ENCODE data around the gene MFGE8. TPM values are rescaled to one million over a fixed set of nuclear protein-coding genes. Genes with fewer than 3 reads are reported as not detected.
"Not testable (repeated sequence)": the region's sequence is repeated elsewhere in the genome, so short reads cannot be mapped to it uniquely, and the experiment has no call there.

The MFGE8 gene, protein sequence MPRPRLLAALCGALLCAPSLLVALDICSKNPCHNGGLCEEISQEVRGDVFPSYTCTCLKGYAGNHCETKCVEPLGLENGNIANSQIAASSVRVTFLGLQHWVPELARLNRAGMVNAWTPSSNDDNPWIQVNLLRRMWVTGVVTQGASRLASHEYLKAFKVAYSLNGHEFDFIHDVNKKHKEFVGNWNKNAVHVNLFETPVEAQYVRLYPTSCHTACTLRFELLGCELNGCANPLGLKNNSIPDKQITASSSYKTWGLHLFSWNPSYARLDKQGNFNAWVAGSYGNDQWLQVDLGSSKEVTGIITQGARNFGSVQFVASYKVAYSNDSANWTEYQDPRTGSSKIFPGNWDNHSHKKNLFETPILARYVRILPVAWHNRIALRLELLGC
- total RNA-seq, result 1,071 TPM
- long read RNA-seq, transcript MFGE8-201 (8 exons, 1,937 nt), result major isoform, 75 of 221 reads
- long read RNA-seq, transcript MFGE8-214 (3 exons, 801 nt), result minor isoform, 12 of 221 reads
- long read RNA-seq, transcript MFGE8-217 (1 exons, 2,464 nt), result minor isoform, 12 of 221 reads
- long read RNA-seq, partial matches to known transcripts, result 47 of 221 reads
- long read RNA-seq, other reads (novel, unspliced or antisense), result 72 of 221 reads

DNA sequence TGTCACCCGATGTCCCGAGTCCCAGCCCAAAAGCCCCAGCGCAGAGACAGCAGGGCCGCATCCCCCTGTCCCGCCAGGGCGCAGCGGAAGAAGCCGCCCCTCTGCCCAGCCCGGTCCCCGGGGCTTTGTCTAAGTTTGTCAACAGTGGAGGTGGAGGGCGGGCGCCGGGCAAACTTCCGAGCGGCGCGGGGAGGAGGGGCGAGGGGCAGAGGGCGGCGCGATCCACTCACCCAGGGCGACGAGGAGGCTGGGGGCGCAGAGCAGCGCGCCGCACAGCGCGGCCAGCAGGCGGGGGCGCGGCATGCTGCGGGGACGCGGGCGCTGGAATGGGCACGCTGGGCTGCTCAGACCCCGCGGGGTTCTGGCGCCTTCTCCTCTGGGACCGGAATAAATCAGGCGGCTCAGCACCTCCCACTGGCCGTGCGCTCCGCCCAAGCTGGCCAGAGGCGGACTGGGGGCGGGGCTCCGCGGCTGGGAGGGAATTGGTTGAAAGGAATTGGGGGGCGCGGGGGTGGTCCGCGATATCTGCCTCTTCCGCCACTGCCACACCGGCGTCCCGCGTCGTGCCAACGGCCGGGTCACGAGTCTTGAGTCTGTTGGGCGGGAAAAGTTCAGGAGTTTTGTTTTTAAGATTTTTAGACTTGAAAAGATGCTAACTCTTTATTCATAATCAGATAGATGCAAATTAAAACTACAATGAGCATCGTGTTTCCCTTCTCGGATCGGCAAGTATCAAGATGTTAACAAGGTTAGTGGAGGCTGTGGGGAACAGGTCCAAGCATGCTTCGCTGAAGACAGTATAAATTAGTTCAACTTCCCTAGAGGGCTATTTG lies at the start of gene MFGE8:
Gene MFGE8, minus strand, starts transcription at position 363 of the 833 bp plus-strand sequence. Its CDS starts 60 bp downstream, at position 303.
- intact Hi-C loops (cut with DNase I), result loop anchor here (2.0 kb wide), 1 partner anchor 20 kb away; no protein-coding TSS in a partner anchor
- DNase-seq (ENCODE audit: low spot score), result peak; percentile 91

DNA sequence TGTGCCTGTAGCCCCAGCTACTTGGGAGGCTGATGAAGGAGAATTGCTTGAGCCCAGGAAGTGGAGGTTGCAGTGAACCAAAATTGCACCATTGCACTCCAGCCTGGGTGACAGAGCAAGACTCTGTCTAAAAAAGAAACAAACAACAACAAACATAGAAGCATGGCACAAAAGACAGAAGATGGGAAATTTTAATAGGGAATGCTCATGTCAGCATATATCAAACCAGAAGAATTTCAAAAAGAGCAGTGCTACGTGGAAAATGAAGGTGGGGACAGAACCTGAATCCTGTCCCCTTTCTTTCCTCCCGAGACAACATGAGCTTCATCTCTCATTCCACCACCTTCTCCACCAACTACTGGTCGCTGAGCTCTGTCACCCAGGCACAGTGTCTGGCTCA lies 46.3 kb upstream of the MFGE8 start:
- no peak for DNase-seq (ENCODE audit: low spot score)
- intact Hi-C loops (cut with DNase I), result no loop called here

DNA sequence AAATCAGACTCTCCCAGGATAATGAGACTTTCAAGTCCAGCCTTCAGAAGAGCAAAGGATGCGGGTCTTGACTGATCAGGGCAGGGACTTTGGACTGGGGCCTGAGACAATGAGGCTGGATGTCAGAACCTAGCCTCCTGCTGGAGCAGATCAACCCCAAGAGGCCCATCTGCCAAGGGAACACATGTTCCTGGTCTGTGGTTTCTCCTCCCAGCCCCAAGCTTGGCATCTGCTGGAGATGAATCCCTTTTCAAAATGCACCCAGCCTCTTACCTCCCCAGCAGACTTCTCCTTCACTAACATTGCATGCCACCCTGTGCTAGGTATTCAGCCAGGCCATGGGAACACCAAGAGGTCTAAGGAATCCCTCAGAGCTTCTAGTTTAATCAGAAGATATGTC lies 43.7 kb upstream of the MFGE8 start:
- no peak for DNase-seq (ENCODE audit: low spot score)
- intact Hi-C loops (cut with DNase I), result no loop called here

DNA sequence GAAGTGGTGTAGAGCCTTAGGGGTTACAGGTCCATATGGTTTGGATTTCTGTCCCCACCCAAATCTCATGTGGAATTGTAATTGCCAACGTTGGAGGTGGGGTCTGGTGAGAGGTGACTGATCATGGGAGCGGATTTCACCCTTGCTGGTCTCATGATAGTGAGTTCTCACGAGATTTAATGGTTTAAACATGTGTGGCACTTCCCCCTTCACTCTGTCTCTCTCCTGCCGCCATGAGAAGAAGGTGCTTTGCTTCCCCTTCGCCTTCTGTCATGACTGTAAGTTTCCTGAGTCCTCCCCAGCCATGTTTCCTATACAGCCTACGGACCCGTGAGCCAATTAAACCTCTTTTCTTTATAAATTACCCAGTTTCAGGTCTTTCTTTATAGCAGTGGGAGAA lies 43.1 kb upstream of the MFGE8 start:
- intact Hi-C loops (cut with DNase I), result no loop called here
- DNase-seq (ENCODE audit: low spot score), result no peak

DNA sequence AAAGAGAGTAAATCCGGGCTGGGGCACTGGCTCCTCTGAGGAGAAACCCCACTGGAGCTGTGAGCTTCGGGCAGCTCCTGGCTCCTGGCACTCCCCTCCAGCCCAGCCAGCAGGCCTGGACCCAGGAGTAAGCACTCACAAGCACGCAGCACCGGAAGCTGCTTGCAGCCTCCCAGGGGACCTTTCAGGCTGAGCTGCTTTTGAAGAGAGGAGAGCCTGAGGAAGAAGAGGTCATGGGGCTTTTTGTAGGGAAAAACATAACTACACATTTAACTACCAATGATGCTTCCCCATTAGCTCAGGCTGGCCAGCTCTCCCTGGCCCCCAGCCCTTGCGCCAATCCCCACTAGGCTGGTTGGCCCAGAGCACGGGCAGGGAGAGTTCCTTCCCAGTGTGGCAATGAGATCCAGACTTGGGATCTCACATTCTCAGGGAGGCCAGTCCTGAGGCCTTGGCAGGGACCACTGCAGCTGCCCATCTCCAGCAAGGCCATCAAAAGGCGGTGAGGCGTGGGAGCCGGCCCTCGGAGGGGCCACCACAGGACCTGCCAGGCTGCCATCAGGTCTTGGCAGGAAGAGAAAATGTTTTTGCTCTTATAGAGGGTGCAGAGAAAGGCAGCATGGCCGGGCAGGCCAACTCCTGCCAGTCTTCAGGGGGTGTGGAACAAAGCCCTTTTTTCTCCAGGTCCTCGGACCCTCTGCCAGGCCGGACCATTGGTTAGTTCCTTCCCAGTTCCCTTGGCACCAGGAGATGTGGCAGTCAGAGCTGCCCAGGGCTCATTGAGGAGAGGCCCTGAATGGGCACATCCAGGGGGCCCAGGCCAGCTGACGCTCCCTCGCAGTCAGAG lies 41.5 kb upstream of the MFGE8 start:
- no peak for DNase-seq (ENCODE audit: low spot score)
- intact Hi-C loops (cut with DNase I), result no loop called here

DNA sequence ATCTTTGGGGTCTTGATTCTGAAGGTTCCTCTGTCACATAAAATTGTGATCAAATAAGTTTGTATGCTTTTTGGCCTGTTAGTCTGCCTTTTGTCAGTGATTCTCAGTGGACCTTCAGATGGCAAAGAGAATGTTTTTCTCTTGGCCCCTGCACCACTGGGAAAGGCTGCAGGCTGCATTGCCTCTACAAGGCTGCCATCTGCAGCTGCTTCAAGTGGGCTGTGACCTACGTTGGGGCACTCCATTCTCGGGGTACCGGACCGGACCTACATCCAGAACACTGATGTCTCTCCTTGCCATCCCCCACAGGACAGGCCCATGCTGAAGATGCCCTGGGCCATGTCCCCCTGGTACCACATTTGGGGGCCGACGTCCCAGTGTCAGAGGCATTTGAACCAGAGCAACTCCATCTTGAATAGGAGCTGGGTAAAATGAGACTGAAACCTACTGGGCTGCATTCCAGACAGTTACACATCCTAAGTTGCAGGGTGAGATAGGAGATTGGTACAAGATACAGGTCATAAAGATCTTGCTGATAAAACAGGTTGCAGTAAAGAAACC lies 37.5 kb upstream of the MFGE8 start:
- intact Hi-C loops (cut with DNase I), result no loop called here
- DNase-seq (ENCODE audit: low spot score), result no peak

DNA sequence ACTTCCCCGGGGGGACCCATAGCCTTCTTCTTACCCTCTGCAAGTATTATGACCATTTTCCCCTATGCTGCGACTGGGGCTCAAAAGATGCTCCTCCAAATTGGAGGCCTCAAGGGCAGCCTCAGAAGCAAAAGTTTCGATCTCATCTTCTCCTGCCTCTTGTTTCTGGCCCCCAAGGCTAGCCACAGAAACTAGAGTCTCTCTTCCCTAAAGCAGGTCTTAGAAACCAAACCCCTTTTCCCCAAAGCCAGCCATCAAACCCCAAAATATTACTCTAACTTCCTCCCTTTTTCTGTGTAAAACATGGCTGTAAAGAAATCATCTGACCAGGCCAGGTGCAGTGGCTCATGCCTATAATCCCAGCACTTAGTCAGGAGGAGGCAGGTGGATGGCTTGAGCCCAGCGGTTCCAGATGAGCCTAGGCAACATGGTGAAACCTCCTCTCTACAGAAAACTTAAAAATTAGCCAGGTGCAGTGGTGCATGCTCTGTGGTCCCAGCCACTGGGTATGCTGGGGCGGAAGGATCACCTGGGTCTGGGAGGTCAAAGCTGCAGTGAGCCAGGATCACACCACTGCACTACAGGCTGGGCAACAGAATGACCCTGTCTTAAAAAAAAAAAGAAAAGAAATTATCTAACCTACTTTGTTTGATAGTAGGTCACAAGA lies 36.7 kb upstream of the MFGE8 start:
- intact Hi-C loops (cut with DNase I), result no loop called here
- DNase-seq (ENCODE audit: low spot score), result no peak

DNA sequence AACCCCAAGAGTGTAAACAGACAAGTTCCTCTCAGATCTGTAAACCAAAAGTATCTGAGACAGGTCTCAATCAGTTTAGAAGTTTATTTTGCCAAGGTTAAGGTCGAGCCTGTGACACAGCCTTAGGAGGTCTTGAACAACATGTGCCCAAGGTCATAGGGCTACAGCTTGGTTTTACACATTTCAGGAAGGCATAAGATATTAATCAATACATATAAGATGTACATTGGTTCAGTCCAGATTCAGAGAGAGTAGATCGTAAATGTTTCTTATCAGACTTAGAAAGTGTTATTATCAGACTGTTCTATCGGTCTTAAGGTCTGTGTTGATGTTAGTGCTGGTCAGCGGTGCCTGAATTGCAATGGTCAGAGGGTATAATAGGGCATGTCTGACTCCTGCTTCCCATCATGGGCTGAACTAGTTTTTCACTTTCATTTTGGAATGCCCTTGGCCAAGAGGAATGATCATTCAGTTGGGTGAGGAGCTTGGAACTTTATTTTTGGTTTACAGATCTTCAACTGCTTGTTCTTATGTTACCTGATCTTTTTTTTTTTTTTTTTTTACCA lies 27.0 kb upstream of the MFGE8 start:
- no peak for DNase-seq (ENCODE audit: low spot score)
- intact Hi-C loops (cut with DNase I), result no loop called here

DNA sequence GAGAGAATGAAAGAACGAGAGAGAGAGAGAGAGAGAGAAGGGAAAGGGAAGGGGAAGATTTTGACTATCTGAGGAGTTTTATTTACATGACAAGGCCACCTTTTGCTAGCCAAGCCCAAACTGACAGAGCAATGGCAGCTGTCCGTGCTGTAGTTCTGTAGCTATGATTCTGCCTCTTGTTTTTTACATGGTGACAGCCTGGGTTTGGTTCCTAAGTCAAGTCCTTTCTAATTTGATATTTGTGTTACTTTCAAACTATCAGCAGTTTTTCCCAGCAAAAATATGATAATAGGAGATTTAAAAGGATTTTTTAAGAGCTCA lies 26.3 kb upstream of the MFGE8 start:
- intact Hi-C loops (cut with DNase I), result no loop called here

DNA sequence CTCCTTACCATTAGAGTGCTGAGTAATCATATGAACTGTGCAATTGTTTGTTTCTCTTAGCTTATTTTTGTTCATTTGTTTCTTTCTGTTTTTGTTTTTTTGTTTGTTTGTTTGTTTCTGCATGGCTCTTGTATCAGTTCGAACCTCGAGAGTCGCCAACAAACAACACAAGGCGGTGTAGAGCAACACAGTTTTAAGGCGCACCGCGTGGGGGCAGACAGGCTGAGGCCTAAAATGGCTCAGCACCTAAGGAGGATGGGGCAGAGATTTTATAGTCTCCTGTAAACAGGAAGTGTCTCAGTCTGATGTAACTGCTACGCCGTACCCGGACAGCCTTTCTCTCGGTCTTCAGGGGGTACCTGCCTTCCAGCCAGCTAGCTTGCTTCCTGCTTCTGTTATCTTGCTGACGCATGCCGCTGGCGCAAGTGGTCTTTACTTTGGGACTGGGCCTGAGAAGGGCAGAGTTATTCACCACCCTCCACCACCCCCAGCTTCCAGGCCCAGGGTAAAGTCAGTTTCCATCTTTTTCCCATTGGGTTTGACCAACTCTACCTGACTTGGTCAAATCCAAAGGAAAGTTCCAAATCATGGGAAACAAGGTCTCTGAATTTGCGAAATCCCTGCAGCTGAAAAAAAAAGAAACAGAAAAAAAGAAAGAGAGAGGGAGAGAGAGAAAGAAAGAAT lies 25.8 kb upstream of the MFGE8 start:
- intact Hi-C loops (cut with DNase I), result no loop called here
- no peak for DNase-seq (ENCODE audit: low spot score)

More for the DNA sequence above, 26.3 kb upstream of the MFGE8 start:
- DNase-seq (ENCODE audit: low spot score), result no peak

DNA sequence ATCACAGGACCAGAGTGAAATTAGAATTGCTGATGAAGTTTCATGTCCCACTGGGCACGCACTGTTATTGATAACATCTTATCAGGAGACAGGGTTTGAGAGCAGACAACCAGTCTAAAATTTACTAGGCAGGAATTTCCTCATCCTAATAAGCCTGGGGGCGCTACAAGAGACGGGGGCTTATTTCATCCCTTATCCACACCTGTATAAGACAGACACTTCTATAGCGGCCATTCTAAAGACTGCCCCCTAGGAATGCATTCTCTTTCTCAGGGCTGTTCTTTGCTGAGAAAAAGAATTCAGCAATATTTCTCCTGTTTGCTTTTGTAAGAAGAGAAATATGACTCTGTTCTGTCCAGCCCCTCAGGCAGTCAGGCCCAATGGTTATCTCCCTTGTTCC lies 21.3 kb upstream of the MFGE8 start:
- intact Hi-C loops (cut with DNase I); DNase-seq (ENCODE audit: low spot score): not testable (repeated sequence)

DNA sequence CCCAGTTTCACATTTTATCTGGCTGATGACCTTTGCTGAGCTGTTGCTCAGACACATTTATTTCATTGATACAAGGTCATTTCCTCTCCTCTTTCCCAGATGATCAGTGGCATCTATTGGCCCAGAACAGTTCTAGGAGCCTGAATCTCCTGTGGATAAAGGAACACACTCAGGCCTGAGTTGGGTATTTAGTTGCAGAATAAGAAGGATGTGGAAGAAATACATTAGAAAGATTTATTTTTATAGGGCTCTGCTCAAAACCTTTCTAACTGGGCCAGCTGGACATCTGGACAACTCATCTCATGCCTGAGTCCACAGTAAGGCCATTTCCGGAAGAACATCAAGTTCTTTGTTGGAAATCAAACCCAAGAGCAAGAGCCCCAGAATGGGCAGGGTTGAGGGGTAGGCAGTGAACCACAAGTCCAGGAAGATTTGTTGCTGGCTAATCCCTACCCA lies 19.7 kb upstream of the MFGE8 start:
- DNase-seq (ENCODE audit: low spot score), result no peak
- intact Hi-C loops (cut with DNase I), result loop anchor here (2.0 kb wide), 1 partner anchor 20 kb away; the partner anchor contains the start of gene MFGE8

DNA sequence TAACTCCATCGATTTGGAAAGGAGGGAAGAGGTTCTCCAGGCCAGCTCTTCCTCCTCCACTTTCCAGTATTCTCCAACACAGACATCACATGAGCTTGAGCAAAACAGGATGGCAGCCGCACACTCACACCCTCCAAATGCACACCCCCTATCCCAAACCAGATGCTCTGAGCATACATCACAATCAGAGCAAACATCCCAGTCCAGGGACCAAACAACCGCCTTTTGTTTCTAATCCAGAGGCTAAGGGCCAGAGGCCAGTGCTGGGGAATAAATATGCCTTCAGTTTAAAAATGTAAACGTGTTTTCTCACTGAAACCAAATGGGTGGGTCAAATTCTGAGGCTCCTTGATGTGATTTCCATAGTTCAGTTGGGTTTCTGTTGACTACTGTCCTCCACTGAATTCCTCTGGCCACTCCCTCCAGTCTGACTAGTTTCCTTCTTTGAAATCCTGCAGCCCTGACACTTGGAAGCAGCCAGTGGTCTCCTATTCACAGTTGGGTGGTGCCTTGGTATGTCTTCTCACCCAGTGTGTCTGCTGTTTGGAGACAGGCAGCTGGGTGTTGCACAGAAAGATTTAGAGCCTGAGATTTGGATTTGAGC lies 19.2 kb upstream of the MFGE8 start:
- intact Hi-C loops (cut with DNase I), result loop anchor here (2.0 kb wide), 1 partner anchor 20 kb away; the partner anchor contains the start of gene MFGE8
- no peak for DNase-seq (ENCODE audit: low spot score)

DNA sequence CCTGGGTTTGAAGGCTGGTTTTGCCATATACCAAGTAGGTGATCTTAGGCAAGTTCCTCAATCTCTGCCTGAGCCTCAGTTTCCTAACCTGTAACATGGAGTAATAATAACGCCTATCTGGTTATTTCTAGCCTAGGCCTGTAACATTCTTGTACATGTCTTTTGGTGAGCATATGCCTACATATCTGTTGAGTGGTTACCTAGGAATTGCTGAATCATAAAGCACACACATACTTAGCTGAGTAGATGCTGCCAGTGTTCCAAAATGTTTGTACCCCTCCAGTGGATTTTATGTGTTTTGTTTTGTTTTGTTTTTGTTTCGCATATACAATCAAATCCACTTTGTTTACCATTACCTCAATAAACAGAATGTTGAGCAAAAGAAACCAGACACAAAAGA lies 17.4 kb upstream of the MFGE8 start:
- no peak for DNase-seq (ENCODE audit: low spot score)
- intact Hi-C loops (cut with DNase I), result no loop called here

DNA sequence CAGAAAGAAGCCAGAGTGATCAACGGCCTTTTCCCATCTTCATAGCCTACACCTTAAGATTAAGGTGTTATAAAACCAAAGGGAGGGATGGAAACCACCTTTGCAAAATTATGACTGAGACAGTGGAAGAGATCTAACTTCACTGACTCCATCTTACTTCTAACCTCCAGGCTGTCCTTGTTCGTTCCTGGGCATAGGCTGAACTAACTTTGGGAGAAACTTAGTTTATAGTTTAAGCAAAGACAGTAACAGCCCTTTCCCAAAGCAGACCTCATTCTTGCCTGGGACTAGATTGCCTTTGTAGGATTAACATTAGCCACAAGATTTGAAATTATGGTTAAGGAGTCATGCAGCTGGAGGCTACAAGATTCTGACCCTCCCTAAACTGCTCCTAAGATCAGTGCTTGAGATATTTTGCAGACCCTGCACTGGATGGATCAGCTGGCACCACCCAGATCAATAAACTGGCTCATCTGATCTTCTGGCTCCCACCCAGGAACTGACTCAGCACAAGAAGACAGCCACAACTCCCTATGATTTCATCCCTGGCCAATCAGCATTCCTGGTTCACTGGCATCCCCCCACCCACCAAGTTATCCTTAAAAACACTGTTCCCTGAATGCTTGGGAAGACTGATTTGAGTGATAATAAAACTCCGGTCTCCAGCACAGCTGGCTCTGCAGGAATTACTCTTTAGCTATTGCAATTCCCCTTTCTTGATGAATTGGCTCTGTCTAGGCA lies 16.3 kb upstream of the MFGE8 start:
- DNase-seq (ENCODE audit: low spot score); intact Hi-C loops (cut with DNase I): not testable (repeated sequence)

DNA sequence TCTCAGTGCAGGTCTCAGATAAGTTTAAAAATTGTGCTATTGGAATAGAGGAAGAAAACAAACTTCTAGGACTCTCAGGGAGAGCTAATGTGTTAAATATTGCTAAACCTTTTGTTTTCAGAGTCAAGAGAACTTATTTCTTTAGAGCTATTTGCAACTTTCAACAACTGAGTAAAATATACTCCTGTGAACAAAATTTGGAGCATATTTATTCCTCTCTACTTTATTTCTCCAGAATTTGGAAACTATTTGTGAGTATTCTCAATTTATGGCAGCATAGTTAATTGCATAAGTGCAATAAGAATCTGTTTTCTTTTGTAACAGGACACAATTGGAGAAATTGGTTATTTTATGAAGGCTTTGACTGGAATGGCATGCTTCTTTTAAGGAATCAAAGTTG lies 15.0 kb upstream of the MFGE8 start:
- DNase-seq (ENCODE audit: low spot score); intact Hi-C loops (cut with DNase I): not testable (repeated sequence)

All from cardiac septum (tissue), 1 donor.